Gastrocnemius medialis (tissue), 4 donors: Measurements from ENCODE around the gene PPP1R9B.

Experiments
- CTCF ChIP-seq, 5 experiments: fragments of 450-650 bp in 3 of 5; fragments of 200-600 bp in 2 of 5; sonication (generic) in 2 of 5; IDR thresholded peaks in 4 of 5; conservative IDR thresholded peaks in 1 of 5; 1 replicate in 4 of 5; 2 replicates in 1 of 5; pipeline ENCODE4 v1.5.1; 2016 to 2019; ENCODE audit warnings: antibody characterized with exemption in 5 of 5, mild to moderate bottlenecking in 3 of 5, moderate library complexity in 3 of 5
- POLR2A ChIP-seq, 2 donors: fragments of 450-650 bp; IDR thresholded peaks; one replicate each; pipeline ENCODE4 v1.6.1; 2017; ENCODE audit warnings: antibody characterized with exemption in 2 of 2, mild to moderate bottlenecking in 2 of 2, moderate library complexity in 2 of 2

GRCh38 chr17:50122945-50123344, 27.5 kb downstream of the PPP1R9B start:
- TF ChIP-seq CTCF (IDR thresholded peaks at IDR 0.05 in 4 of 5, conservative IDR thresholded peaks at IDR 0.05 in 1 of 5) (no peak), POLR2A (IDR thresholded peaks at IDR 0.05) (no peak)
